ENCODE measurements around the gene BAIAP2L2.
A peak's percentile ranks its signal among the peaks of the same experiment; 100 is the strongest.

BAIAP2L2 gene

GRCh38 chr22:38068641-38069371 lies 41.7 kb downstream of the BAIAP2L2 start:
- DNase-seq (ENCODE audit: low read depth, low spot score) = no peak

GRCh38 chr22:38067761-38068360 lies 42.6 kb downstream of the BAIAP2L2 start:
- no peak for DNase-seq (ENCODE audit: low read depth, low spot score)

- DNase-seq (ENCODE audit: low read depth, low spot score) = no peak
Measured at GRCh38 chr22:38067028-38067415, 43.5 kb downstream of the BAIAP2L2 start.

GRCh38 chr22:38066381-38067027 lies 44.0 kb downstream of the BAIAP2L2 start:
- DNase-seq (ENCODE audit: low read depth, low spot score) = no peak

GRCh38 chr22:38065539-38065938 lies 44.9 kb downstream of the BAIAP2L2 start:
- no peak for DNase-seq (ENCODE audit: low read depth, low spot score)

- no peak for DNase-seq (ENCODE audit: low read depth, low spot score)
Measured at GRCh38 chr22:38062791-38063190, 47.7 kb downstream of the BAIAP2L2 start.

- DNase-seq (ENCODE audit: low read depth, low spot score) = peak; percentile 52
Measured at GRCh38 chr22:38056969-38057891, 53.3 kb downstream of the BAIAP2L2 start, which contains the start of gene PICK1. Gene PICK1, plus strand, starts transcription at chr22:38057404. Its CDS starts 406 bp downstream, at chr22:38057810.

- DNase-seq (ENCODE audit: low read depth, low spot score) = peak; percentile 62
Measured at GRCh38 chr22:38051900-38052862, 58.3 kb downstream of the BAIAP2L2 start.

- DNase-seq (ENCODE audit: low read depth, low spot score) = no peak
Measured at GRCh38 chr22:38051261-38051660, 59.2 kb downstream of the BAIAP2L2 start.

- no peak for DNase-seq (ENCODE audit: low read depth, low spot score)
Measured at GRCh38 chr22:38050720-38051119, 59.8 kb downstream of the BAIAP2L2 start.

- no peak for DNase-seq (ENCODE audit: low read depth, low spot score)
Measured at GRCh38 chr22:38049812-38050619, 60.5 kb downstream of the BAIAP2L2 start.

GRCh38 chr22:38046070-38046748 lies 64.3 kb downstream of the BAIAP2L2 start:
- no peak for DNase-seq (ENCODE audit: low read depth, low spot score)

GRCh38 chr22:38043151-38044039 lies 67.1 kb downstream of the BAIAP2L2 start:
- DNase-seq (ENCODE audit: low read depth, low spot score) = no peak

- DNase-seq (ENCODE audit: low read depth, low spot score) = no peak
Measured at GRCh38 chr22:38042488-38042790, 68.0 kb downstream of the BAIAP2L2 start.

GRCh38 chr22:38041760-38042487 lies 68.6 kb downstream of the BAIAP2L2 start:
- no peak for DNase-seq (ENCODE audit: low read depth, low spot score)

GRCh38 chr22:38040953-38041759 lies 69.3 kb downstream of the BAIAP2L2 start:
- no peak for DNase-seq (ENCODE audit: low read depth, low spot score)

Measured in activated naive CD8-positive, alpha-beta T cell treated with anti-CD3 and anti-CD28 coated beads, Interleukin-2, amount 50 U/mL, for 16 hours (primary cell).